Glomerular visceral epithelial cell (primary cell): ENCODE measurements around the gene CCDC12.

ENCODE experiments used
- DNase-seq: peaks from one replicate; pipeline ENCODE4 v3.0.0-alpha.2; 2016; ENCODE audit errors: extremely low spot score

The CCDC12 gene

GRCh38 chr3:46957092-46957820 is 19.3 kb downstream of the CCDC12 start:
- no peak for DNase-seq

- no peak for DNase-seq
Observed at GRCh38 chr3:46955801-46956259, 20.7 kb downstream of the CCDC12 start.

GRCh38 chr3:46955157-46955556 is 21.4 kb downstream of the CCDC12 start:
- no peak for DNase-seq

- no peak for DNase-seq
Observed at GRCh38 chr3:46954178-46954577, 22.4 kb downstream of the CCDC12 start.

GRCh38 chr3:46953234-46954010 is 23.1 kb downstream of the CCDC12 start:
- DNase-seq = no peak

- no peak for DNase-seq
Observed at GRCh38 chr3:46952813-46953212, 23.7 kb downstream of the CCDC12 start.

GRCh38 chr3:46950650-46951241 is 25.8 kb downstream of the CCDC12 start:
- DNase-seq = no peak

- no peak for DNase-seq
Observed at GRCh38 chr3:46950177-46950576, 26.4 kb downstream of the CCDC12 start.

GRCh38 chr3:46948830-46949671 is 27.5 kb downstream of the CCDC12 start:
- no peak for DNase-seq

GRCh38 chr3:46947981-46948791 is 28.4 kb downstream of the CCDC12 start:
- DNase-seq = no peak

GRCh38 chr3:46947546-46947901 is 29.0 kb downstream of the CCDC12 start:
- DNase-seq = no peak

GRCh38 chr3:46946856-46947545 is 29.5 kb downstream of the CCDC12 start:
- peak; percentile 63 for DNase-seq

GRCh38 chr3:46946416-46946815 is 30.1 kb downstream of the CCDC12 start:
- DNase-seq = no peak

GRCh38 chr3:46944191-46944590 is 32.4 kb downstream of the CCDC12 start:
- DNase-seq = no peak

- no peak for DNase-seq
Observed at GRCh38 chr3:46943237-46944187, 33.0 kb downstream of the CCDC12 start.

- DNase-seq = no peak
Observed at GRCh38 chr3:46942481-46943236, 33.9 kb downstream of the CCDC12 start.

GRCh38 chr3:46942076-46942475 is 34.5 kb downstream of the CCDC12 start:
- no peak for DNase-seq
